GM12872 (cell line): Measurements from ENCODE around the gene RAB8B.

ENCODE experiments used
- TF ChIP-seq, protein P1 (sequence below): IDR thresholded peaks from 3 replicates; pipeline ENCODE4 v1.5.1; 2011; ENCODE audit warnings: low read depth, mild to moderate bottlenecking, low read length, moderate library complexity; ENCODE audit not compliant: insufficient read depth

RAB8B gene

DNA sequence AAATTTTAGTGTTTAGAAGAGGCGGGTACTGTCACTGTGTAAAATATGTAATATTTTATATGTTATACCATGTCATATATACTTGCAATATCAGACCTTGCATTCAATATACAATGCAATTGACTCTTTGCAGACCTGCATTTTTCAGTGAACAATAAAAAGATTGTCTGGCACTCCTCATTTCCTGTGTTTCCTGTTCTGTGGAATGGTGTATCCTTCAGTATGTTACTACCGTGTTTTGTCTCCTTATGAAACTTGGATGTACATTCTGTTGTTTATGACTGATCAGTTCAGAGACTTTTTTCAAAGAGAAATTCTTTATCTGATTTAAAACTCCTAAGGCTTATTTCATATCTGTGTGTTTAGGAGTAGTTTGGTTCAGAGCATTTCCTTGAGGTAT lies 119.5 kb downstream of the RAB8B start:
- TF ChIP-seq, protein P1, sequence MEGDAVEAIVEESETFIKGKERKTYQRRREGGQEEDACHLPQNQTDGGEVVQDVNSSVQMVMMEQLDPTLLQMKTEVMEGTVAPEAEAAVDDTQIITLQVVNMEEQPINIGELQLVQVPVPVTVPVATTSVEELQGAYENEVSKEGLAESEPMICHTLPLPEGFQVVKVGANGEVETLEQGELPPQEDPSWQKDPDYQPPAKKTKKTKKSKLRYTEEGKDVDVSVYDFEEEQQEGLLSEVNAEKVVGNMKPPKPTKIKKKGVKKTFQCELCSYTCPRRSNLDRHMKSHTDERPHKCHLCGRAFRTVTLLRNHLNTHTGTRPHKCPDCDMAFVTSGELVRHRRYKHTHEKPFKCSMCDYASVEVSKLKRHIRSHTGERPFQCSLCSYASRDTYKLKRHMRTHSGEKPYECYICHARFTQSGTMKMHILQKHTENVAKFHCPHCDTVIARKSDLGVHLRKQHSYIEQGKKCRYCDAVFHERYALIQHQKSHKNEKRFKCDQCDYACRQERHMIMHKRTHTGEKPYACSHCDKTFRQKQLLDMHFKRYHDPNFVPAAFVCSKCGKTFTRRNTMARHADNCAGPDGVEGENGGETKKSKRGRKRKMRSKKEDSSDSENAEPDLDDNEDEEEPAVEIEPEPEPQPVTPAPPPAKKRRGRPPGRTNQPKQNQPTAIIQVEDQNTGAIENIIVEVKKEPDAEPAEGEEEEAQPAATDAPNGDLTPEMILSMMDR, result no peak

DNA sequence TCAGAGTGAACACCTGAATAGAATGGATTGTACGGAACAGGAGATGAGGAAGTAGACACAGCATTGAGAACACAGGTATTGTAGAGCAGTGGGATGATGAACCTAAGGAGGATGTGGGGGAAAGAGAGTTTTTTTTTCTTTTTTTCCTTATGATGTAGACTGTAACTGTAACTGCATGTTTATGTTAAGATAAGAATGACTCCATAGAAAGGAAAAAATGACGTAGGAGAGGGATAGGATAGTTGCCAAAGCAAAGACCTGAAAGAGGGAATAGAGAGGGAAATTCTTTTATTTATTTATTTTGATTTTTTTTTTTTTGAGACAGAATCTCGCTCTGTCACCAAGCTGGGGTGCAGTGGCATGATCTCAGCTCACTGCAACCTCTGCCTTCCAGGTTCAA lies 121.2 kb downstream of the RAB8B start:
- TF ChIP-seq, protein P1, result no peak

DNA sequence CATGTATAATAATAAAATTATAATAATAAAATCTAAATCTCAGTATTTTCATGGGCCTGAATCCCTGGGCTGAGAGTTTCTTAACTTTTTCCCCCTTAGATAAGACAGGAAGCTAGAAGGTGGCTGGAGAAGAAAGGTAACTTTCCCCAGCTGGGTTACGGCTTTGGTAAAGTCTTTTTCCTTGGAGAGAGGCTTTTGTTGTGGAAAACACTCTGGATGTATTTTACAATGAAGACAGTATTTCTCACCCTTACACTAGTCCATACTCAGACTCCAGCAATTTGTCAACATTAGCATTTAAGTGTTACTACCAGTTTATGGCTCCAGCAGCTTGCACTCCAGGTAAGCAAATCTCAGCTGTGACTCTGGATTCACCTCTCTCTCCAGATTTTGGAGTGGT lies 122.9 kb downstream of the RAB8B start:
- TF ChIP-seq, protein P1, result no peak

DNA sequence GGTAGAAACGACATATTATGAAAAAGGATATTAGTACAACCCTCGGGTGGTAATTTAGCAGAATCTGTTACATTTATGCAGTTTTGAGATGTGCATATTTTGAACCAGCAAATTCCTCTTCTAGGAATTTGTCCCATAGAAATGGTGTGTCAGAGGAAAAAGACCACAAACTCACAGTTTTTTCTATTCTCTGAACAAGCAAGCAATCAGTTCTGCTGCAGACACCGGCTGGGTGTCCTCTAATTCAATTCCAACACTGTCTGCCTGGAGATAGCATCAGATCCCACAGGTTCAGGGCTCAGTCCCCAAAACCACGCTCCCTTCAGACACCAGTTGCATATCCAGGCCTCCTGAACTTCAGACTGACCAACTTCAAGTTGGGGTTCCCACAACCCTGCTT lies 124.4 kb downstream of the RAB8B start:
- TF ChIP-seq, protein P1, result no peak

DNA sequence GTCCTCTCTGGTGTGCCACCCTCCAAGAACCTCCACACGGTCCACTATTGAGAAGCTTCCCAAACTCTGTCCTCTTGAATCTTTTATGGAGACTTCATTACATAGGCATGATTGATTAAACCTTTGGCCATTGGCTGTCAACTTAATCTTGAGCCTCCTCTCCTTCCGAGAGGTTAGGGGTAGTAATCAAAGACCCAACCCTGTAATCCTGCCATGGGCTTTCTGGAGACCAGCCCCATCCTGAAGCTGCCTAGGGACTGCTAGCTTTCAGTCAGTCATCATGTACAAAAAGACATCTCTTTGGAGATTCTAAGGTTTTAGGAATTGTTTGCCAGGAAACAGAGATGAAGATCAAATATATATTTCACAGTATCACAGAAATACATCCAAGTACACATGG lies 125.0 kb downstream of the RAB8B start:
- TF ChIP-seq, protein P1, result no peak
